Body of pancreas (tissue), 4 donors: ENCODE data around the gene ATP13A2.

Experiments
- CTCF ChIP-seq, 7 experiments: fragments of 450-650 bp in 4 of 7; fragments of 200-600 bp in 3 of 7; sonication (generic) in 3 of 7; IDR thresholded peaks; one replicate each; pipeline ENCODE4 v1.5.1; 2016 to 2019; ENCODE audit warnings: antibody characterized with exemption in 7 of 7
- POLR2A ChIP-seq, 3 donors: fragments of 450-650 bp; IDR thresholded peaks; one replicate each; pipeline ENCODE4 v1.6.1; 2016; ENCODE audit warnings: antibody characterized with exemption in 3 of 3, mild to moderate bottlenecking in 2 of 3

- TF ChIP-seq POLR2A (IDR thresholded peaks at IDR 0.05): no peak
- TF ChIP-seq CTCF (IDR thresholded peaks at IDR 0.05): no peak
These were observed 53.3 kb downstream of the ATP13A2 start for GRCh38 chr1:16958475-16958874.
